Chondrocyte (in vitro differentiated cells): ENCODE data around the gene TOMT. TPM values are rescaled to one million over a fixed set of nuclear protein-coding genes. Genes with fewer than 3 reads are reported as not detected.
"Not testable (repeated sequence)": the region's sequence is repeated elsewhere in the genome, so short reads cannot be mapped to it uniquely, and the experiment has no call there.

Experiments
- DNase-seq: peaks from one replicate; pipeline ENCODE4 v3.0.0; 2021; ENCODE audit warnings: mixed read lengths, low spot score
- H3K27ac Mint-ChIP-seq: one replicate; pipeline ENCODE4 v1.8.0; 2021; ENCODE audit warnings: mild to moderate bottlenecking, moderate library complexity, mixed read lengths; ENCODE audit not compliant: unreplicated experiment
- H3K27me3 Mint-ChIP-seq: 2 replicates; pipeline ENCODE4 v1.8.0; 2021; ENCODE audit warnings: low read depth, mixed read lengths
- H3K36me3 Mint-ChIP-seq: 2 replicates; pipeline ENCODE4 v1.8.0; 2021; ENCODE audit warnings: low read depth, mixed read lengths
- H3K4me1 Mint-ChIP-seq: 2 replicates; pipeline ENCODE4 v1.8.0; 2021; ENCODE audit warnings: low read depth, mild to moderate bottlenecking, mixed read lengths
- H3K4me3 Mint-ChIP-seq: one replicate; pipeline ENCODE4 v1.8.0; 2021; ENCODE audit warnings: mild to moderate bottlenecking, moderate library complexity, mixed read lengths; ENCODE audit not compliant: unreplicated experiment
- H3K9me3 Mint-ChIP-seq: 2 replicates; pipeline ENCODE4 v1.8.0; 2021; ENCODE audit warnings: low read depth, mixed read lengths
- total RNA-seq: library from RNA; stranded (reverse); gene quantifications from 3 replicates; pipeline ENCODE4 v1.2.1, GENCODE V29; 2021
- TF ChIP-seq, protein P1 (sequence below): fragments of 200-600 bp; sonication (generic); IDR thresholded peaks from 2 replicates; pipeline ENCODE4 v1.5.0; 2021; ENCODE audit warnings: antibody characterized with exemption, mild to moderate bottlenecking, moderate library complexity

The TOMT gene
- total RNA-seq, 1 donor from 2014 or later: not detected

DNA sequence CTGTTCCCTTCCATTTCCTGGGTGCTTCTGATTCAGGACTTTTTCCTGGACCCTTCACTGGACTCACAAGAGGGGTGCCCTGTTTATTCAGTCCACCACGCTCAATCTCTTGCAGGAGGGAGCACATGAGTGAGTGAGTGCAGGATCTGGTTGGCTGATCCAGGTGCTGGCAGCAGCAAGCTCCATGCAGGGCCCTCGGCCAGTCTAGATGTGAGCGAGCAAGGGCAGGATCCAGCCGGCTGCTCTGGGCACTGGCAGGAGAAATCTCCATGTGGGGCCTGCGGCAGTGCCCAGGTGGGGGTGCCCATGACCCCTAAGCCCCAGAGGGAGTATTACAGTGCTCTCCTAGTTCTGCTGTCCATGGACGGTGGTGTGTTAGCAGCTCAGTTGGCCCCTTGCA, 18.3 kb downstream of the TOMT start:
- no peaks in the 10 kb centered on the region for H3K4me1 Mint-ChIP-seq
- H3K27me3 Mint-ChIP-seq: peaks cover 17% of the 10 kb centered on the region
- no peak overlapping the region for H3K27ac Mint-ChIP-seq
- H3K36me3 Mint-ChIP-seq: peaks cover 7% of the 10 kb centered on the region
- no peak overlapping the region for H3K4me3 Mint-ChIP-seq
- TF ChIP-seq, protein P1, sequence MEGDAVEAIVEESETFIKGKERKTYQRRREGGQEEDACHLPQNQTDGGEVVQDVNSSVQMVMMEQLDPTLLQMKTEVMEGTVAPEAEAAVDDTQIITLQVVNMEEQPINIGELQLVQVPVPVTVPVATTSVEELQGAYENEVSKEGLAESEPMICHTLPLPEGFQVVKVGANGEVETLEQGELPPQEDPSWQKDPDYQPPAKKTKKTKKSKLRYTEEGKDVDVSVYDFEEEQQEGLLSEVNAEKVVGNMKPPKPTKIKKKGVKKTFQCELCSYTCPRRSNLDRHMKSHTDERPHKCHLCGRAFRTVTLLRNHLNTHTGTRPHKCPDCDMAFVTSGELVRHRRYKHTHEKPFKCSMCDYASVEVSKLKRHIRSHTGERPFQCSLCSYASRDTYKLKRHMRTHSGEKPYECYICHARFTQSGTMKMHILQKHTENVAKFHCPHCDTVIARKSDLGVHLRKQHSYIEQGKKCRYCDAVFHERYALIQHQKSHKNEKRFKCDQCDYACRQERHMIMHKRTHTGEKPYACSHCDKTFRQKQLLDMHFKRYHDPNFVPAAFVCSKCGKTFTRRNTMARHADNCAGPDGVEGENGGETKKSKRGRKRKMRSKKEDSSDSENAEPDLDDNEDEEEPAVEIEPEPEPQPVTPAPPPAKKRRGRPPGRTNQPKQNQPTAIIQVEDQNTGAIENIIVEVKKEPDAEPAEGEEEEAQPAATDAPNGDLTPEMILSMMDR: no peak
- H3K9me3 Mint-ChIP-seq: peaks cover 11% of the 10 kb centered on the region
- no peak for DNase-seq

DNA sequence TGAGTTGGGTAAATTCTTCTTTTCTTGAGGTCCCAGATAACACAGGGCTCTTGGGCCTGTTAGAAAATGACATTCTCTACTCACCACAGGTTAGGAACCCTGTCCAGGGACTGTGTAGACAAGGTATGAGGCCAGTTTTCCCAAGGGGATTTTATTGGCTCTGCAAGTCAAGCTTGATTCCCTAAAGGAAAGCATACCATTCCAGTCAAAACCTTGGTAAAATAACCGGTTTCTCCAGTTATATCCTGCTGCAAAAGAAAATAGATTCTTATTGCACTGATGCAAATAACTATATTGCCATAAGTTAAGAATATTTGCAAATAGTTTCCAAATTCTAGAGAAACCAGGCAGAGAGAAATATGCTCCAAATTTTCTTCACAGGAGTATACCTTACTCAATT, 20.2 kb downstream of the TOMT start:
- no peaks in the 10 kb centered on the region for H3K4me1 Mint-ChIP-seq
- H3K4me3 Mint-ChIP-seq: no peak overlapping the region
- TF ChIP-seq, protein P1: no peak
- DNase-seq: no peak
- no peak overlapping the region for H3K27ac Mint-ChIP-seq
- H3K36me3 Mint-ChIP-seq: peaks cover 9% of the 10 kb centered on the region
- H3K9me3 Mint-ChIP-seq: peaks cover 12% of the 10 kb centered on the region
- peaks cover 22% of the 10 kb centered on the region for H3K27me3 Mint-ChIP-seq

DNA sequence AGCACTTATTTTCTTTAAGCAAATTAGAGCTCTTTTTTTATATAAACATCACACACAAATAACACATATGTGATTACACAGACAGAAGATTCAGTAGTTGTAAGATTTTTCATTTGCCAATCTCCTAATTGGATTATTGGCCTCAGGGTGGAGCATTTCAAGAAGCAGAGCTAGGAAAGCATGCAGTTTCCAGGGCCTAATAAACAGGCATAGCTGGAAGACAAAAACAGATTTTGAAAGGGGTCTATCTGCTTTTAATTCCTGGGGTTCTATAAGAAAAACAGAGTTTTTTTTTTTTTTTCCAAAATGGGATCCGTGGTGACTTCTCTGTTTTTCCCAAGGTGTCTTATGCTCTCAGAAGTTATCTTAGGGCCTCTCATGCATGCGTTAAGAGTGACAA, 22.2 kb downstream of the TOMT start:
- Mint-ChIP-seq H3K27me3 (peaks cover 32% of the 10 kb centered on the region), H3K27ac (no peak overlapping the region), H3K4me3 (no peak overlapping the region), H3K36me3 (peaks cover 9% of the 10 kb centered on the region), H3K9me3 (peaks cover 12% of the 10 kb centered on the region), H3K4me1 (no peaks in the 10 kb centered on the region)
- no peak for DNase-seq
- TF ChIP-seq, protein P1: no peak

DNA sequence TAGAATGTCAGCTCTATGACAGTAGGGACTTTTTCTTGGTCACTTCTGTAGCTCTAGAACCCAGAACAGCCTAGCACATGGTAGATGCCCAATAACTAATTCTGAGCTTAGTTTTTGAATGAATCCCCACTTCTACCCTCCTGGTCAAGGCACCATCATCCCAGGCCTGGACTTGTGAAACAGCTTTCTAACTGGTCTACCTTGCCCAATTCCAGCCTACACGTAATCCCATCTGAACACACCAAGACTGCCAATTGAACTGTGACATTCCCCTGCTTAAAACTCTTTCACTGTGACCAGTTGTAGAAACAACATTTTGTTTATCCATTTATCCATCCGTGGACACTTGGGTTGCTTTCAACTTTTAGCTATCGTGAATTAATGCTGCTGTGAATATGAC, 23.7 kb downstream of the TOMT start:
- Mint-ChIP-seq H3K4me1 (no peaks in the 10 kb centered on the region), H3K4me3 (no peak overlapping the region), H3K9me3 (peaks cover 12% of the 10 kb centered on the region), H3K27me3 (peaks cover 34% of the 10 kb centered on the region), H3K36me3 (peaks cover 9% of the 10 kb centered on the region), H3K27ac (no peak overlapping the region)
- DNase-seq: no peak
- TF ChIP-seq, protein P1: no peak

DNA sequence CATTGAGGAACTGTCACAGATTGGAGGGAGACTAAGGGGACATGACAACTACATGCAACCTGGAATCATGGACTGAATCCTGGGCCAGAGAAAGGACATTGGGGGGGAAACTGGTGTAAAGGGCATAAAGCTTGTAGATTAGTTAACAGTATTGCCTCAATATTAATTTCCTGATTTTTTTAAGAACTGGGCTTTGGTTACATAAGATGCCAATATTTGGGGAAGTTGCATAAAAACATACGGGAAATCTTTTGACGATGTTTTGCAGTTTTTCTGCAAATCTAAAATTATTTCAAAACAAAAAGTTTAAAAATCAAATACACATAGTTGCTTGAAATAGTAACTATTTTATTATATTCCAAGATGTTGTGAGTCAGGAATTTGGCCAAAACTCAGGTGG, 26.9 kb downstream of the TOMT start:
- peaks cover 12% of the 10 kb centered on the region for H3K9me3 Mint-ChIP-seq
- H3K27ac Mint-ChIP-seq: no peak overlapping the region
- peaks cover 30% of the 10 kb centered on the region for H3K27me3 Mint-ChIP-seq
- DNase-seq: no peak
- peaks cover 9% of the 10 kb centered on the region for H3K36me3 Mint-ChIP-seq
- no peak overlapping the region for H3K4me3 Mint-ChIP-seq
- TF ChIP-seq, protein P1: no peak
- H3K4me1 Mint-ChIP-seq: peaks cover 4% of the 10 kb centered on the region

DNA sequence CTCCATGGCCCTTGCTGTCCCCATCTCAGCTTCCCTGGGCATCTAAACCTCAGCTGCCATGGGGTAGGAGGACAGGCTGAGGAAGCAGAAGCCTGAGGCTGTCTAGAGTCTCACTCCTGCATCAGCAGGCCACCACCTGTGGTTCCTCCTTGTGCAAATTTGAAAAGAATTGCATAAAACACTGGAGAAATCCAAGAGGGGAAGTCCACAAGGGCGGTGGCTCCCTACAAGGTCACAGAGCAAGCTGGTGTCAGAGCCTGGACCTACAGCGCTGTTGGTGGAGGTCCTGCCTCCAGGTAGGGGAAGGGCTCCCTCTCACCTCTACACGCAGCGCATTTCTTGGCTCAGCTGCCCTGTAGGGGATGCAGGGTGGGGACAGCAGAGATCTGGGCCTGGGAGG, 29.7 kb downstream of the TOMT start, which contains the start of gene FOLR3:
FOLR3 (plus strand) TSS at position 253 of the 400 bp plus-strand sequence. CDS start 228 bp downstream, outside the sequence.
- not testable (repeated sequence) for H3K4me3 Mint-ChIP-seq, H3K4me1 Mint-ChIP-seq, H3K9me3 Mint-ChIP-seq, DNase-seq, H3K36me3 Mint-ChIP-seq, H3K27ac Mint-ChIP-seq
- H3K27me3 Mint-ChIP-seq: peaks cover 17% of the 10 kb centered on the region
